Central memory CD8-positive, alpha-beta T cell (primary cell): ENCODE results near the gene CDC5L.
A peak's percentile ranks its signal among the peaks of the same experiment; 100 is the strongest.

Experiments used
- ATAC-seq: fragments of 150-1000 bp; cut with Tn5 transposase; replicated peaks from 2 replicates; pipeline ENCODE4 v1.10.0; 2022; ENCODE audit warnings: mild to moderate bottlenecking, moderate FRiP score, moderate number of reproducible peaks; ENCODE audit not compliant: poor library complexity, severe bottlenecking; ENCODE audit errors: extremely low read depth
- DNase-seq, 2 donors: peaks; one replicate each; pipeline ENCODE4 v3.0.0; 2021; ENCODE audit warnings: low spot score in 2 of 2
- H3K27ac Mint-ChIP-seq: one replicate; pipeline ENCODE4 v1.8.0; 2022; ENCODE audit warnings: low read depth, mild to moderate bottlenecking, moderate library complexity, mixed read lengths
- H3K27me3 Mint-ChIP-seq: one replicate; pipeline ENCODE4 v1.8.0; 2022; ENCODE audit warnings: mixed read lengths
- H3K36me3 Mint-ChIP-seq: one replicate; pipeline ENCODE4 v1.8.0; 2022; ENCODE audit warnings: mild to moderate bottlenecking, moderate library complexity, mixed read lengths; ENCODE audit not compliant: insufficient read depth
- H3K4me1 Mint-ChIP-seq: one replicate; pipeline ENCODE4 v1.8.0; 2022; ENCODE audit warnings: mixed read lengths
- H3K4me3 Mint-ChIP-seq: one replicate; pipeline ENCODE4 v1.8.0; 2022; ENCODE audit warnings: mild to moderate bottlenecking, moderate library complexity, mixed read lengths
- H3K9me3 Mint-ChIP-seq: one replicate; pipeline ENCODE4 v1.8.0; 2022; ENCODE audit warnings: mixed read lengths

The CDC5L gene

DNA sequence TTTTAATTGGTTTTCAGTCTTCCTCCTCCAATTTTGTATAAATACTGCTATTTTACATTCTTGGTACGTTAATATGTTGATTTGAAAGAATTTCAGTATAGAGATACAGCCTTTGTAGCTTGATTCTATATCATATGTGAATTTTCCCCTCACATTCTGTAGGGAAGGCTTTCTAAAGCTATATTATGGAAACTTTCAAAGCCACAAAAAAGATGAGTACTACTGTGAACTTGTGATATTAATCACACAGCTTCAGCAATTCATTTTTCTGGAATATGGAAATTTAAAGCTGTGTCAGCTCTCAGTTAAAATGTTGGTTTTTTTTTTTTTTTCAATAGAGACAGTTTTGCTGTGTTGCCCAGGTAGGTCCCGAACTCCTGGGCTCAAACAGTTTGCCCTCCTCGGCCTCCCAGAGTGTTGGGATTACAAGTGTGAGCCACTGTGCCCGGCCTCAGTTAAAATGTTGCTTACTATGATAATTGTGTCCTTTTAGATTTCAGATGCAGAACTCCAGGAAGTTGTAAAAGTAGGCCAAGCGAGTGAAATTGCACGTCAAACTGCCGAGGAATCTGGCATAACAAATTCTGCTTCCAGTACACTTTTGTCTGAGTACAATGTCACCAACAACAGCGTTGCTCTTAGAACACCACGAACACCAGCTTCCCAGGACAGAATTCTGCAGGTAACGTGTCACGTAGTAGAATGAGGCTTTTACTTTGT lies 20.6 kb downstream of the CDC5L start:
- no peaks in the 10 kb centered on the region for H3K9me3 Mint-ChIP-seq
- ATAC-seq (no peak), DNase-seq (no peak)
- H3K27me3 Mint-ChIP-seq: no peaks in the 10 kb centered on the region
- no peak overlapping the region for H3K4me3 Mint-ChIP-seq
- no peak overlapping the region for H3K27ac Mint-ChIP-seq
- H3K4me1 Mint-ChIP-seq: peaks cover 34% of the 10 kb centered on the region
- H3K36me3 Mint-ChIP-seq: peaks cover 68% of the 10 kb centered on the region

- Mint-ChIP-seq H3K4me1 (peaks cover 38% of the 10 kb centered on the region), H3K36me3 (peaks cover 62% of the 10 kb centered on the region), H3K4me3 (no peak overlapping the region), H3K27ac (peak overlapping the region; percentile 1), H3K27me3 (no peaks in the 10 kb centered on the region), H3K9me3 (no peaks in the 10 kb centered on the region)
- no peak for ATAC-seq
- no peak for DNase-seq
Observed at GRCh38 chr6:44409207-44409794, 21.8 kb downstream of the CDC5L start.

DNA sequence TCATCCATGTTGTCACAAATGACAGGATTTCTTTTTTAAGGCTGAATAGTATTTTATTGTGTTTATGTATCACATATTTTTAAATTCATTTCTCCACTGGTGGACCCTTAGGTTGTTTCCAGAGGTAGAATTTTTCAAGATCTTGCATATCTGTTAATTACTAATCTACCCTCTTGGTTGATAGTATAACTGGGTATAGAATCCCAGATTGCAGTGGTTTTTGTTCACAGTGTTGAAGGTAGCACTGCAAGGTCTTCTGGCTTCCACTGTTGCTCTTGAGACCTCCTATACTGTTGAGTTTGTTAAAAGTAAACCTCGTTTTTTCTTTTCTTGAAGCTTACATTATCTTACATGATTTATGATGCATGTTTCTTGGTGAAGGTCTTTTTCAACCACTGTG lies 22.9 kb downstream of the CDC5L start:
- Mint-ChIP-seq H3K27me3 (no peaks in the 10 kb centered on the region), H3K9me3 (no peaks in the 10 kb centered on the region), H3K4me3 (no peak overlapping the region), H3K36me3 (peaks cover 61% of the 10 kb centered on the region), H3K4me1 (peaks cover 49% of the 10 kb centered on the region), H3K27ac (peak overlapping the region; percentile 1)
- DNase-seq: no peak
- no peak for ATAC-seq

DNA sequence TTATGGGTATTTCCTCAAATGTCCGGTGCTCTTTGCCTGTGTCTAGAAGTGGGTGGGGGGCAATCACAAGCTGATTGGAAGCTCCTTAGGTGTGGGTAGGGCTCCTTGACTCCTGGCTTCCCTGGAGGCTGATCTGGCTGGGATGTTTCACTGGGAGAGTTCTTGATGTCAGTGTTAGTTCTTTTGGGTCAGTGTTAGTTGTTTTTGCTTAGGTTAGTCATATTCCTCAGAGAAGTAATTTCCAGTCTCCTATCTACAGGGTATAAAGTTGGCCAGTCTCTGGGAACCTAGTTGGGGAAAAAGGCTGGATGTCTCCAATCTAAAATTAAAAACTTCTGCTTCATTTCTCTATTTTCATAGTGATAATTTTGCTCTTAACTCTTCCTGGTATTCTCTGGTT lies 23.6 kb downstream of the CDC5L start:
- ATAC-seq: no peak
- peaks cover 61% of the 10 kb centered on the region for H3K36me3 Mint-ChIP-seq
- no peaks in the 10 kb centered on the region for H3K27me3 Mint-ChIP-seq
- no peak for DNase-seq
- peak overlapping the region; percentile 23 for H3K27ac Mint-ChIP-seq
- H3K4me1 Mint-ChIP-seq: peaks cover 57% of the 10 kb centered on the region
- H3K9me3 Mint-ChIP-seq: no peaks in the 10 kb centered on the region
- H3K4me3 Mint-ChIP-seq: no peak overlapping the region

DNA sequence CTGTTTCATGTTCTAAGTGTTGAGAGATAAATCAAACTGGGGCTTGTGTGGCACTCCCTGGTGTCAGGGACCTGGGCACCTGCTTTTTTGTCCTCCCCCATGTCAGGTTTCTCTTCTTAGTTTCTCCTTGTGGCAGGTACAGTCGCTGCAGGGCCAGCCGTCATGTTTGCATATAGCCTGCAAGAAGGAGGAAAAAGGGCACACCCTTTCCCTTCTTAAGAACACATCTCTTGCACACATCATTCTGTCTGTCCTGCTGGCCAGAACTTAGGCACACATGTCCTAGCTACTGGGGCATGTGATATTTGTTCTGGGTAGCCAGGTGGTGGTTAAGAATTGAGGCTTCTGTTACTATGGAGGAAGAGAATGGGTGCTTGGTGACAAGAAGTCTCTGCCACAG lies 27.9 kb downstream of the CDC5L start:
- H3K9me3 Mint-ChIP-seq: no peaks in the 10 kb centered on the region
- DNase-seq (no peak), ATAC-seq (no peak)
- peaks cover 55% of the 10 kb centered on the region for H3K36me3 Mint-ChIP-seq
- H3K27ac Mint-ChIP-seq: no peak overlapping the region
- peaks cover 46% of the 10 kb centered on the region for H3K4me1 Mint-ChIP-seq
- H3K27me3 Mint-ChIP-seq: no peaks in the 10 kb centered on the region
- H3K4me3 Mint-ChIP-seq: no peak overlapping the region

DNA sequence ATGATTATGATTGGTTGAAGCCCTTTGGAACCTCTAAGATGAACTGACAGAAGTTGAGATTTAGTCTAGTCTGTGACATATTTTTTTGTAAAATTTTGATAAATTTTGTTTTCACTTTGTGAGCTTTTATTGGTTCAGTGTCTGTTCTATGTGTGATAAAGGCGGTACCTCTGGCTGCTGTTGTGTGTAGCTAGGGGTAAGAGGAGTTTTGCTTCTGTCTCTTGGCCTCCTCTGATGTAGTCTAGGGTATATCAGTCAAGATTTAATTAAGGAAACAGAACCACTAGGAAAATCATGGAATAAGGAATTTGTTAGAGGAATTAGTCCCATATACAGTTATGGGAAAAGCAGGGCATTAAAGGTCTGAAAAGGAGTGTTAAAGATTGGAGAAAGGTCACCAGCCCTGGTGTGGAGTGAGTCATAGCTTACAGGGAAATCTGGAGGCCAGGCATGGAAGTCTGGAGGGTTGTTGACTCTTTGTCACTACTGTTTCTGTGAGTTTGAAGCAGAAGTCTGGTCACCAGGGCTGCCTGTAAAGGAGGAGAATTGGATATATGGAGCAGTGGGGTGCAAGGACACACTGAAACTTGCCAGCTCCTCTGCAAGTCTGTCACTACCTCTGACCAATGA lies 28.5 kb downstream of the CDC5L start:
- H3K27me3 Mint-ChIP-seq: no peaks in the 10 kb centered on the region
- H3K36me3 Mint-ChIP-seq: peaks cover 57% of the 10 kb centered on the region
- DNase-seq: no peak
- no peaks in the 10 kb centered on the region for H3K9me3 Mint-ChIP-seq
- peaks cover 48% of the 10 kb centered on the region for H3K4me1 Mint-ChIP-seq
- H3K27ac Mint-ChIP-seq: no peak overlapping the region
- no peak overlapping the region for H3K4me3 Mint-ChIP-seq
- ATAC-seq: no peak

DNA sequence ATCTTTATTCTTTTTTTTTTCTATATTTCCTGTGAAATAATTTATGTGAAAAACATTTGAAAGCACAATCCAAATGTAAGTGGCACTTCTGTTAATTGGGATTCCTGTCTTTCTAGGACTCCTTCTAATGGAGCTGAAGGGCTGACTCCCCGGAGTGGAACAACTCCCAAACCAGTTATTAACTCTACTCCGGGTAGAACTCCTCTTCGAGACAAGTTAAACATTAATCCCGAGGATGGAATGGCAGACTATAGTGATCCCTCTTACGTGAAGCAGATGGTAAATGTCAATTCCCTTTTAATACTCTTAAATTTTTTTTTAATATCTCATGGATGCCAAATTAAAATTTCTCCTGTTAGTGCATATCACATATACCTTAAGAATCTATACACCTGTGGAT lies 35.0 kb downstream of the CDC5L start:
- no peak overlapping the region for H3K4me3 Mint-ChIP-seq
- no peak for DNase-seq
- H3K27ac Mint-ChIP-seq: no peak overlapping the region
- no peaks in the 10 kb centered on the region for H3K27me3 Mint-ChIP-seq
- no peak for ATAC-seq
- H3K4me1 Mint-ChIP-seq: peaks cover 5% of the 10 kb centered on the region
- no peaks in the 10 kb centered on the region for H3K9me3 Mint-ChIP-seq
- H3K36me3 Mint-ChIP-seq: peaks cover 68% of the 10 kb centered on the region

DNA sequence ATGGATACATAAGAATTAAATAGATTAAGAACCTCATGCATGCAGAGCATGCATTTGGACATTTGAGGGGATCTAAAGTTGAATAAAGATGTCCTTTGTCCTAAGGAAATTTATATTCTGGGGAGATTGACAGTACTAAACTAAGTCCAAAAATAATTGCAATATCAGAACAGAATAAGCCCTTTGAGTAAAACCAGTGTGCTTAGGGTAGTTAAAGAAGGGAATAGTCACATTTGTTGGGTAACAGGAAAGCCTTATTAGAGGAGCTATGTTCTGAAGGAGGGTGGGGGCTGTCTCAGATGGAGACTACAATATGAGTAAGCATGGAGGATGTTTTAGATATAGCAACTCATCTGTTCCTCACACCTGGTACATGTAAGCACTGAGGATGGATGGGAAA lies 35.8 kb downstream of the CDC5L start:
- Mint-ChIP-seq H3K27me3 (no peaks in the 10 kb centered on the region), H3K4me3 (no peak overlapping the region), H3K9me3 (no peaks in the 10 kb centered on the region), H3K4me1 (peaks cover 5% of the 10 kb centered on the region), H3K36me3 (peaks cover 71% of the 10 kb centered on the region), H3K27ac (no peak overlapping the region)
- ATAC-seq (no peak), DNase-seq (no peak)

DNA sequence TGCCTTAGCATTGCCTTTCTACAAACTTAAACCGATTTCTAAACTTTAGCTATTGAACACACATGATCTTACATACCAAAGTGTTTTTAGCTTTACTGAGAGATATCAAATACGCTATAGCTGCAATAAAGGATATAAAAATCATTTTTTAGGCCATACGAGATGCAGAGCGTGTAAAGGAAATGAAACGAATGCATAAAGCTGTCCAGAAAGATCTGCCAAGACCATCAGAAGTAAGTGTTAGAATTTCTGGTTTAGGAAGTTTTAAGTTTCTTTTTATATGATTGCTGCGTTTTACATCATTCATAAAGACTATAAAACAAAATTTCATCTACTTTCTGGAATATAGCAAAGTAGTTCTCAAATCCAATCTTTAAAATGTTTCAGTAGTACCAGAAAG lies 38.4 kb downstream of the CDC5L start:
- Mint-ChIP-seq H3K27me3 (no peaks in the 10 kb centered on the region), H3K4me1 (peaks cover 1% of the 10 kb centered on the region), H3K27ac (no peak overlapping the region), H3K36me3 (peaks cover 63% of the 10 kb centered on the region), H3K4me3 (no peak overlapping the region), H3K9me3 (no peaks in the 10 kb centered on the region)
- DNase-seq (no peak), ATAC-seq (no peak)

DNA sequence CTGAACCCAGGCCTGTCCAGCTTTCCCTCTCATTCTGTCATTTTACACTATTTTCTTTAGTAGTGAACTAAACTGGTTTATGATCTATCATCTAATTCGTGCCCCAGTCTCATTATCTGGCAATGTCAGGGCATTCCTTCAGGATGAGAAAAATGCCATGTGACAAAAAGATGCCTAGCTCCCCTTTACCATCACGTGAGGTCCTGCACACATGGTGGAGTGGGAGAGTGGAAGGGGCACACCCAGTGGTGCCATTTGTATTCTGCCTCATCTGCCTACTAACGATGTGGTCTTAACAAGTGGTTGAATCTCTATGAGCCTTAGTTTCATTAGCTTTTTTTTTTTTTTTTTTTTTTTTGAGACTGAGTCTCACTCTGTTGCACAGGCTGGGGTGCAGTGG lies 41.2 kb downstream of the CDC5L start:
- H3K27me3 Mint-ChIP-seq: no peaks in the 10 kb centered on the region
- no peak for DNase-seq
- H3K9me3 Mint-ChIP-seq: no peaks in the 10 kb centered on the region
- H3K4me3 Mint-ChIP-seq: no peak overlapping the region
- peaks cover 4% of the 10 kb centered on the region for H3K4me1 Mint-ChIP-seq
- ATAC-seq: no peak
- no peak overlapping the region for H3K27ac Mint-ChIP-seq
- peaks cover 50% of the 10 kb centered on the region for H3K36me3 Mint-ChIP-seq

GRCh38 chr6:44430326-44430725 lies 42.8 kb downstream of the CDC5L start:
- Mint-ChIP-seq H3K27me3 (no peaks in the 10 kb centered on the region), H3K4me1 (peaks cover 4% of the 10 kb centered on the region), H3K36me3 (peaks cover 39% of the 10 kb centered on the region), H3K4me3 (no peak overlapping the region), H3K27ac (no peak overlapping the region), H3K9me3 (no peaks in the 10 kb centered on the region)
- DNase-seq: no peak
- no peak for ATAC-seq

DNA sequence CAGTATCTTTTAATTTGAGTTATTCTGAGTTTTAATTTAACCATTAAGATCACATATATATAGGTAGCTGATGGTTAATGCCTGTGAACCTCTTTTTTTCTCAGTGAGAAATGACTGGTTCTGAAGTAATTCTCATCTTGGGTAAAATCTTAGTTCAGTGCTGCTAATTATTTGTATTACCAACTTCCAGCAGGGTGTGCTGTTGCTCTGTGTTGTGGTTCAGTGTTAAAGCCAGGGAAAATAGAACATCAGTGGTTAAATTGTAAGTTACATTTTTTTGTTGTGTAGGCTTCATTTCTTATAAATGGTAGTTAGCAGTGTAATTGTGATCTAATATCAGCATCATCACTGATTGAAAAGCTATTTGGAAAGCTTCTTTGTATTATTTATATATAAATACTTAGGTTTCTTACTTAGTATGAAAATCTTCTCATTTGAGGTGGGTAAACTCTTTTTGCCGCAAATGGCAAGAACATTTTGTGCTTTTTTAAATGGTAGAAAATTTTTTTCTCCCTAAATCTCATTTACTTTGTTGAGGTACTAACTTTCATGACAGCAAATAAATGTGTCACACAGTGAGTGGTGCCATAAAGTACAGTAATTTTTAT lies 43.7 kb downstream of the CDC5L start:
- Mint-ChIP-seq H3K36me3 (peaks cover 36% of the 10 kb centered on the region), H3K27me3 (no peaks in the 10 kb centered on the region), H3K9me3 (no peaks in the 10 kb centered on the region), H3K4me3 (no peak overlapping the region), H3K4me1 (peaks cover 4% of the 10 kb centered on the region), H3K27ac (no peak overlapping the region)
- ATAC-seq (no peak), DNase-seq (no peak)

GRCh38 chr6:44432227-44432626 lies 44.7 kb downstream of the CDC5L start:
- Mint-ChIP-seq H3K27me3 (no peaks in the 10 kb centered on the region), H3K4me3 (no peak overlapping the region), H3K27ac (no peak overlapping the region), H3K9me3 (no peaks in the 10 kb centered on the region), H3K36me3 (peaks cover 30% of the 10 kb centered on the region), H3K4me1 (peaks cover 12% of the 10 kb centered on the region)
- DNase-seq (no peak), ATAC-seq (no peak)
